Lower leg skin (tissue), 3 donors: ENCODE measurements around the gene C16orf90.

Experiments used
- POLR2A ChIP-seq, 2 donors: fragments of 450-650 bp; IDR thresholded peaks; one replicate each; pipeline ENCODE4 v1.6.1; 2016 to 2017; ENCODE audit warnings: antibody characterized with exemption in 2 of 2, mild to moderate bottlenecking in 1 of 2, moderate library complexity in 1 of 2
- TF ChIP-seq, protein P1 (sequence below), 3 donors: fragments of 450-650 bp; IDR thresholded peaks; one replicate each; pipeline ENCODE4 v1.5.1; 2016; ENCODE audit warnings: antibody characterized with exemption in 3 of 3, mild to moderate bottlenecking in 3 of 3, moderate library complexity in 2 of 3

GRCh38 chr16:3460585-3460984, 34.7 kb downstream of the C16orf90 start:
- TF ChIP-seq, protein P1, sequence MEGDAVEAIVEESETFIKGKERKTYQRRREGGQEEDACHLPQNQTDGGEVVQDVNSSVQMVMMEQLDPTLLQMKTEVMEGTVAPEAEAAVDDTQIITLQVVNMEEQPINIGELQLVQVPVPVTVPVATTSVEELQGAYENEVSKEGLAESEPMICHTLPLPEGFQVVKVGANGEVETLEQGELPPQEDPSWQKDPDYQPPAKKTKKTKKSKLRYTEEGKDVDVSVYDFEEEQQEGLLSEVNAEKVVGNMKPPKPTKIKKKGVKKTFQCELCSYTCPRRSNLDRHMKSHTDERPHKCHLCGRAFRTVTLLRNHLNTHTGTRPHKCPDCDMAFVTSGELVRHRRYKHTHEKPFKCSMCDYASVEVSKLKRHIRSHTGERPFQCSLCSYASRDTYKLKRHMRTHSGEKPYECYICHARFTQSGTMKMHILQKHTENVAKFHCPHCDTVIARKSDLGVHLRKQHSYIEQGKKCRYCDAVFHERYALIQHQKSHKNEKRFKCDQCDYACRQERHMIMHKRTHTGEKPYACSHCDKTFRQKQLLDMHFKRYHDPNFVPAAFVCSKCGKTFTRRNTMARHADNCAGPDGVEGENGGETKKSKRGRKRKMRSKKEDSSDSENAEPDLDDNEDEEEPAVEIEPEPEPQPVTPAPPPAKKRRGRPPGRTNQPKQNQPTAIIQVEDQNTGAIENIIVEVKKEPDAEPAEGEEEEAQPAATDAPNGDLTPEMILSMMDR (IDR thresholded peaks at IDR 0.05): no peak
- TF ChIP-seq POLR2A (IDR thresholded peaks at IDR 0.05): no peak
